Raji (cell line): ENCODE measurements around the gene RNU6-9.

Experiments used
- POLR2A ChIP-seq: IDR thresholded peaks from 2 replicates; pipeline ENCODE4 v1.6.1; 2011; ENCODE audit warnings: low read depth, low read length, control low read depth; ENCODE audit not compliant: insufficient read depth

RNU6-9 gene

DNA sequence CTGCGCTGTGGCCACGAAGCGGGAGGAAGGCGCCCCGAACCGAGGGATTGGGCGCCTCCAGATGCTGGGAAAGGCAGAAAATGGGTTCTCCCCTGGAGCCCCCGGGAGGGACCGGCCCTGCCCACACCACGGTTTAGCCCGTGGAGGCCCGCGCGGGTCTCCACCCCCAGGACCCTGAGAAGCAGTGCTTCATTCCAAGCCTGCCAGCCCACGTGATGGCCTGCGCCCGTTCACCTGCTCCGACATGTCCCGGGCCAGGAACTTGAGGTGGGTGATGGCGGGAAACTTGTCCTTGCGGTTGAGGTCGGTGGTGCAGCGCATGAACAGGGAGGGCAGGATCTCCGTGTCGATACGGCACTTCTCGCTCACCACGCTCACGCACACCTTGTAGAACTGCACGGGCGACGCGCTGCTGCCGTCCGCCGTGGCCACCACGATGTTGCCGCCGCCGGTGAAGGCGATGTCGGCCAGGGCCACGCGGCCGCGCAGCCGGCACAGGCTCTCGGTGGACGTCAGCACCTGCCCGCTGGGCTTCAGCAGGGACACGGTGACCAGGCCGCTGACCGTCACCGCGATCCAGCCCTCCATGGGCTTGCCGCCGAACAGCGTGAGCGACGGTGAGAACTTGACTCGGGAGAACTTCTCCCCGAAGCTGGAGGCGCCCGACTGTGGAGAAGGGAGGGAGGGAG is 7.6 kb upstream of the RNU6-9 start:
- no peak for TF ChIP-seq POLR2A

DNA sequence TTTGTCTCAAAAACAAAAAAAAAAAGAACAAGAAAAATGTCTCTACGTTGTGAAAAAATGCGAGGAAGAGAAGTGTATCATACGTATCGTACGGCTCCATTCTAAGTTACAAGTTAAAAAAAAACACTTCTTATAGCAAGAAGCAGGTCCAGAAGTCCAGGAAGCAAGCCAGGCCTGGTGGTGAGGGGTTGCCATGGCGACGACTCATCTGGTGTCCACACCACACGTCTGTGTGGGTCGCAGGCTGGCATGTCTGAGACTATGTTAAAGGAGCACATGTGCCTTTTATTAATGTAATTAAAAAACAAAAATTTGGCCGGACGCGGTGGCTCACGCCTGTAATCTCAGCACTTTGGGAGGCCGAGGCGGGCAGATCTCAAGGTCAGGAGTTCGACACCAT is 6.2 kb upstream of the RNU6-9 start:
- TF ChIP-seq POLR2A, result no peak

DNA sequence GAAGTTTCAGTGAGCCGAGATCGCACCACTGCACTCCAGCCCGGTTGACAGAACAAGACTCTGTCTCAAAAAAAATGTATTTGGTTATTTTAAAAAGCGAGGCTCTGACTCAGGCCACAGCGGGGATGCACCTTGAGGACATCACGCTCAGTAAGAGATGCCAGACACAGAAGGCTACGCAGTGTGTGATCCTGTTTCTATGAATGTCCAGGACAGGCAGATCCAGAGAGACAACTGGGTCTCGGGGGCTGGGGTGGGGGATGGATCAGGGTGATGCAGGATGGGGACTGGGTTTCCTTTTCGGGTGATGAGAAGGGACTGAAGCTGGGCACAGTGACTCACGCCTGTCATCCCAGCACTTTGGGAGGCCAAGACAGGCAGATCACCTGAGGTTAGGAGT is 5.7 kb upstream of the RNU6-9 start:
- no peak for TF ChIP-seq POLR2A

DNA sequence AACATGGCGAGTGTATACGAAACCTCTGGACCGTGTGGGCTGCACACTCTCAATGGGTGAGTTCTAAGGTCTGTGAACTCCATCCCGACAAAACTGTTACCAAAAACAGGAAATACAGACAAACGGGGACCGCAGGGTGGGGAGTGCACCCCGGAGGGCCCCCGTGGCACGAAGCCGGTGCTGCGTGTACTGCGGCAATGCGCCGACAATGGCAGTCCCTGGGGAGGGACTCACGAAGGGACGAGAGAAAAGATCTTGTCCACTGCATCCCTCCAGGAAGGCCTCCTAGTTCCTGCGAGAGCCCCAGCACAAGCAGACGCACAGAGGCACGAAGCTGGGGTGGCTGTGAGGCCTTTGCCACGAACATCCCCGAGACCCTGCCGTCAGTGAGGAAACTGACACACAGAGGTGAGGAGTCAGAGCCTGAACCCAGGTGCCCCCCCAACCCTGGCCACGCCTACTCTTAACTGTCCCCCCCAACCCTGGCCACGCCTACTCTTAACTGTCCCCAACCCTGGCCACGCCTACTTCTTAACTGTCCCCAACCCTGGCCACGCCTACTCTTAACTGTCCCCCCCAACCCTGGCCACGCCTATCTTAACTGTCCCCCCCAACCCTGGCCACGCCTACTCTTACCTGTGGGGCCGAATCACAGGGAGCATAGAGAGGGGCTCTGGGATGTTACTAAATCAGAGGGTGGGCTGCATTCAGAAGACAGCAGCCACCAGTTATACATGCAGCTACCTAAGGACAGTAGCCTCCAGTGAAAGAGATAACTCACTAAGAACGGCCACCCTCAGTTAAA is 4.5 kb upstream of the RNU6-9 start:
- no peak for TF ChIP-seq POLR2A

DNA sequence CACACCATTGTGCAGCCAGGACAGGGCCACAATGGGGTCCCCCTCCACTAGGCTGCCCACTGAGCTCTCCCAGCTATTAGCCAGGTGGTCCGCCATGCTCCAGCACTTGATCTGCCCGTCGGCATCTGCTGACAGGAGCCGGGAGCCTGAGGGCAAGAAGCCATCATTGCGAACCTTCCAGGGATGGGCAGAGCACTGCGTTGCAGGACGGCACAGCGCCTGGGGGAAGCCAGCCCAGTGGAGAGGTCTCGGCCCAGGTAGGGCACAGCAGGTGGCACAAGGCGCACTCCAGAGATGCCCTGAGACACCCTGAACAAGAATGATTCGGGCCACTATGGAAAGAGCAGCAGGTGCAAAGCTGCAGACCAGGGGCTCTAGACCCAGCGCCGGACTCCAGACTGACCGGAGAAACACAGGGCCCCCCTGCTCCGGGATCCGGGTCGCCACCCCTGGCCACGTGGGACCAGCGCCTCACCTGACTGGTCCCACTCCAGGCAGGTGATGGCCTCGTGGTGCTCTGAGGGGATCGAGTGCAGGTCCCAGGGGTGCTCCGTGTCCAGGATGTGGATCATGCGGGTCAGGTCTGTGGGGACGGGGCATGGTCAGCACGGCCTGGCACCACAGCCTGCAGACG is 3.5 kb upstream of the RNU6-9 start:
- no peak for TF ChIP-seq POLR2A

DNA sequence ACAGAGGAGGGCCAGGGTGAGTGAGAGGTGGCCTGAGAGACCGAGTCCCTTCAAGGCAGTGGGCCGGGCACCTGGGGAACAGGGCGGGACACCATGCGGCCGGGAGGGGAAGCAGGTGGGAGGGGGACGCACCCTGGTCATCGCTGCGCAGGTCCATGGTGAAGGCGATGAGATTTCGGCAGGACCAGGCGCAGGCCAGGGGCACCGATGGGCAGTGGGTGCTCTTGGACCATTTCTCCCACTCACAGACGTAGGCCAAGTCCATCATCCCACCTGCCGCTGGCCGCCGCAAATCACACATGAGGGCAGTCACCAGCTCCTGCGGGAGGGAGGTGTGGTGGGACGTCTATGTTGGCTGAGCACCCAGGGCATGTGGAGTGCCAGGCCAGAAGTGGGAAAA is 2.5 kb upstream of the RNU6-9 start:
- TF ChIP-seq POLR2A, result no peak

DNA sequence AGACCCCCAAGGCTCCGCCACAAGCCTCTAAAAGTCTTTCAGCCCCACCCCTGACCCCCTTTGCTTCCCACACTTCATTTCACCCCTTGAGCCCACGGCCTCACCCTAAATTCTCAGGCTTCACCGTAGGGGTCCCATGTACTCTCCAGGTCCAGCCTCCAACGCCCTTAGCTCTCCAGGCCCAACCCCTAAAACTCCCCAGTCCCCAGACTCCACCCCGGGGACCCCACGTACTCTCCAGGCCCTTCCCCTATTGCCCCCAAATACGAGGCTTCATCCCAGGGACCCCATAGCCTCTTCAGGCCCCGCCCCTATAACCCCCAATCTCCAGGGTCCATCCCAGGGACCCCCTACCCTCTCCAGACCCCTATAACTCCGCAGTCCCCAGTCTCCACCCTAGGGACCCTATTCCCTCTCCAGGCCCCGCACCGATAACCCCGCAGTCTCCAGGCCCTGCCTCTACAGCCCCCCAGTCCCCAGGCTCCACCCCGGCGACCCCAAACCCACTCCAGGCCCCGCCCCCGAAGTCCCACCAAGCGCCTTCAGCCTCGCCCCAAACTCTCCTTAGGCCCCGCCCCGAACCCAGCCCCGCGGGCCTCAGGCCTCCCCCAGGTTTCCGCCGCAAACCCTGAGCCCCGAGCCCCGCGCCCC is 916 bp upstream of the RNU6-9 start:
- no peak for TF ChIP-seq POLR2A

DNA sequence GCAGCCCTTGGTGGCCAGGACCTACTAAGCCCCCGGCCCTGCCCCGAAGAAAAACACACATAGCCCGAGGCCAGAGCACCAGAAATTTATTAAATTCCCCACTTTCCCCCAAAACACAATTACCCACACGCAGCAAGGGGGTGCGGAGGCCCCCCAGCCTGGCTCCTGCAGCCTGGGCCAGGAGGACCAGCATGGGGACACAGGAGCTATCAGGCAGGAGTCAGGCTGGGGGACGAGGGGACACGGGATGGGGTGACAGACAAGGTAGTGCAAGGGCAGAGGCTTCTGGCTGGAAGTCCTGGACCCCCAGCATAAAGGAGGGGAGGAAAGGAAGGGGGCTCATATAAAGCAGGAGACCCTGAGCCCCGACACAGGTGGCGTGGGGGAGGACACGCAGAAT is 3.1 kb downstream of the RNU6-9 start:
- no peak for TF ChIP-seq POLR2A

DNA sequence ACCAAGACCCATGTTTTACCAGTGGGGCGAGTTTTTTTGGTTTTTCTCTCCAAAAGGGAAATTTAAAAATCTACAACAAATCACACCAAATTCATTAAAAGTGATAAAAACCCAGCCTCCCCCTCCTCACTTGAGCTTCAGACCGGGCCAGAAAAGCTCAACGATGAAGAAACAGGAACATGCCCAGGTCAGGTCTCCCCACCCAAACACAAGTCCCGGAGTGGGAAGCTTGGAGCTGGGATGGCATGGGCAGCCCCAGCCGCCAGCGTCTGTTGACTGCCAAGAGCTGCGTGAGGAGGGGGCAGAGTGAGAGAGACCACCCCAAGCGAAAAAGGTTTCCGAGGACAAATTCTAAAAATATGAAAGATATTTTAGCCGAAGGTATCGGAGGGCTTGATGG is 3.7 kb downstream of the RNU6-9 start:
- TF ChIP-seq POLR2A, result no peak

DNA sequence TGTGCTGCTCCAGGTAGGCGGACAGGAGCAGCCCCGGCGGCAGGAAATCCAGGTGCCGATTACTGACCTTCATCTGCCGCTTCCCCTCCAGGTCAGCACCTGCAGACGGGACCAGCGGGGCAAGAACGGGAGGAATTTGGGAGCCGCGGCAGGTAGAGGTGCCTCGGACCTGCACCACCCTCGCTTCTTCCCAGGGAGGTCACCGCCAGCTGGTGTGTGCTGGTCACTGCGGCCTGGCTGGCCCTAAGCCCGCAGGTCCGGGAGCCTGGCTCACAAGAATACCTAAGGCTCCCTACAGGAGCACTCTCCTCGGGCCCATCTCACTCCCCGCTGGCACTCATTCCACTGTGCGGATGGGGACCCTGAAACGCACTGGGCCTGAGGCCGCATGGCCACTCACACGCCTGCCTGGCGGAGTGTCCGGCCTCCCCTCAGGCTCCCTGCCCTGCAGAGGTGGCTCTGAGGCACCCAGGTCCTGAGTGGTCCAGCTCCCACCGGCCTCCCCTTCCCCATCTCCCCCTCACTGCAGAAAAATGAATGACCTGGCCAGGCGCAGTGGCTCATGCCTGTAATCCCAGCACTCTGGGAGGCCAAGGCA is 4.3 kb downstream of the RNU6-9 start:
- TF ChIP-seq POLR2A, result no peak

DNA sequence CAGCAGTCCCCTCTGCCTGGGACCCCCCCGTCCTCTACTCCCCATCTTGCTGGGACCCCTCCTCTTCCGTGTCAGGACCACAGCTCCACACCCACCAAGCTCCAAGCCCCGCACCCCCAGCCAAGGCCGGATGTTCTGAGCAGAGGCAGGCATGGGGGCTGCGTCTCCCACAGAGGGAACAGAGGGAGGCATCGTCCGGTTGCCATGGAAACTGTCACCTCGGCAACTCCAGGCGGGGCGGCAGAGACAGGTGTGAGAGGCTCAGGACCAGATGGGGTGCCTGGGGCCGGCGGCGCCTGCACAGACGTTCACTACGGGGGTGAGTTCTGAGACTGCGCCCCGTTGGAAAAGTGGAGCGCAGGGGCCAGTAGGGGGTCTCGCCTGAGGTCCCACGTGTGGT is 5.4 kb downstream of the RNU6-9 start:
- no peak for TF ChIP-seq POLR2A

DNA sequence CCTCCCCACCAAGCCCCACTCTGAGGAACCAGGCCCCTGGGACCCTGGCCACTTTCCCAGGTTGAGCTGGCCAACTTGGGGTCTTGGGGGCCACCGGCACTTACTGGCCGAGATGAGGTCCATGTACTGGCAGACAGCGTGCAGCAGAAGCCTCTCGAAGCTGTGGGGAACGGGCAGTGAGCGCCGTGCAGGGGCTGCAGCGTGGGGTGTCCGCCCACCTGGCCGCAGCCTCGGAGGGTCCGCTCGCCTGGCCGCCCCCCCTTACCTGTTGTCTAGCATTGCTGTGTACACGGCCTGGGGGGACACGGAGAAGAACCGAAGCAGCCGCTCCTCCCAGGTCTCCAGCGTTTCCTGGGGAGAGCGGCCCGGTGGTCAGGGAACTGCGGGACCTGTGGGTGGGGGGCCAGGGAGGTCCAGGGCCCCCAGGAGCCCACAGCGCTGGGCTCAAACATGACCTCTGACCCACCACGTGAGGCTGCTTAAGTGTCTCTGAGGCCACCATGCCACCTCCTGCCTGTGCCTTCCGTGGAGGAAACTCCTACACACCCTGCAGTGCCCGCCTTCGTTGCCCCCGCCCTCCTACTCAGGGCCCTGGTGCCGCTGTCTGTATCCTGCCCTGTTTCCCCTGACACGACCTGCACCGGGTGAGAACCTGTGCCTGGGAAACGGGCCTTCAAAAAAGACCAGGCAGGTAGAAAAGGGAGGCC is 6.2 kb downstream of the RNU6-9 start:
- TF ChIP-seq POLR2A, result no peak

DNA sequence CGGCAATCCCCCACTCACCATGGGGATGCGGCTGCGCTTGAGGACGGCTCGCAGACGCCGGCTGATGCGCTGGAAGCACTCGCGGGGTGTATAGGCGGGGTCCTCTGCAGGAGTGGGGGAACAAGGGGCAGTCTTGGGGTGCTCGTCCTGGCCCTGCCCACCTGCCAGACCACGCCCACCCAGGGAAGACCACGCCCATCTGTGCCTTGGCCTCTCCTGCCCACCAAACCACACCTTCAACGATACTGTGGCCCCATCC is 6.7 kb downstream of the RNU6-9 start:
- no peak for TF ChIP-seq POLR2A

DNA sequence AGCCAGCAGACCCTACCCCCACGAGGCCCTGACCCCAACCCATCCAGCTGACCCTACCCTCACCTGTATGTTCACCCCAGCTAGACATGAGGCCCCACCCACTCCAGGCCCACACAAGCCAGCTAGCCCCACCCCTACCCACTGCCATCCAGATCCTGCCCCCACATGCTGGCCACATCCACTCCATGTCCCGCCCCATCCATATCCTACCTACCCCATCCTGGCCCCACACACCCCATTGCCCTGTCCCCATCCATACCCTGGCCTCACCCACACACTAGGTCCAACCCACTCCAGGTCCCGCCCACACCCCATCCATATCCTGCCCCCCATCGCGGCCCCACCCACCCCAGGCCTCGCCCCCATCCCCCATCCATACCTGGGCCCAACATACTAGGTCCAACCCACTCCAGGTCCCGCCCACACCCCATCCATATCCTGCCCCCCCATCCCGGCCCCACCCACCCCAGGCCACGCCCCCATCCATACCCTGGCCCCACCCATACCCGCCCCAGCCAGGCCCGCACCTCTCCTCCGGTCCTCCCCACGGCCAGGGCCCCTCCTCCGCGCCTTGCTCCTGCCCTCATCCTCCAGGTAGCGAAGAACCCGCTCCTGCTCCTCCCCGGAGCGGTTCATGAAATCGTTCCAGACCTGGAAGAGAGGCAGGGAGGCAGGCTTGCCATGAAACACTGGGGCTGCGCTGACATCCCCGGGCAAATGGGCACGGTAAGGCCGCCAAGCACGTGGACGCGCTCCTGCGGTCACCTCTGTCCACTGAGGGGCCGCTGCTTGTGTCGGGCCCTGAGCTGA is 7.2 kb downstream of the RNU6-9 start:
- no peak for TF ChIP-seq POLR2A
